Erythroblast (primary cell): ENCODE data around the gene NSMCE3.

Experiments
- GATA1 ChIP-seq: IDR thresholded peaks from 2 replicates; pipeline ENCODE4 v1.6.1; 2011; ENCODE audit warnings: low read depth, mild to moderate bottlenecking, control low read depth, low read length, moderate library complexity
- POLR2A ChIP-seq: IDR thresholded peaks from 2 replicates; pipeline ENCODE4 v1.6.1; 2011; ENCODE audit warnings: mild to moderate bottlenecking, low read length

GRCh38 chr15:29316422-29316821 lies 46.8 kb upstream of the NSMCE3 start:
- TF ChIP-seq POLR2A (no peak), GATA1 (no peak)
